AG10803 (cell line): ENCODE measurements around the gene NDUFV2.
"Not testable (repeated sequence)": the region's sequence is repeated elsewhere in the genome, so short reads cannot be mapped to it uniquely, and the experiment has no call there.

Experiments
- DNase-seq: peaks from one replicate; pipeline ENCODE4 v3.0.0; 2010; ENCODE audit warnings: low read depth
- H3K4me3 ChIP-seq: 2 replicates; pipeline ENCODE4 v1.5.1; 2011; ENCODE audit warnings: mild to moderate bottlenecking, low read length, control low read depth
- CTCF ChIP-seq: conservative IDR thresholded peaks from 2 replicates; pipeline ENCODE4 v1.5.1; 2011; ENCODE audit warnings: mild to moderate bottlenecking, low read length, control low read depth, inconsistent platforms

The NDUFV2 gene

GRCh38 chr18:9079818-9080528 lies 22.5 kb upstream of the NDUFV2 start:
- no peak overlapping the region for H3K4me3 ChIP-seq
- TF ChIP-seq CTCF: no peak
- DNase-seq: no peak

- TF ChIP-seq CTCF: no peak
- H3K4me3 ChIP-seq: no peak overlapping the region
- no peak for DNase-seq
Observed at GRCh38 chr18:9081940-9082339, 20.6 kb upstream of the NDUFV2 start.

- DNase-seq: no peak
- H3K4me3 ChIP-seq: no peak overlapping the region
- no peak for TF ChIP-seq CTCF
Observed at GRCh38 chr18:9082711-9083510, 19.6 kb upstream of the NDUFV2 start.

- H3K4me3 ChIP-seq: no peak overlapping the region
- no peak for TF ChIP-seq CTCF
- no peak for DNase-seq
Observed at GRCh38 chr18:9086015-9086414, 16.5 kb upstream of the NDUFV2 start.

- no peak overlapping the region for H3K4me3 ChIP-seq
- no peak for DNase-seq
- no peak for TF ChIP-seq CTCF
Observed at GRCh38 chr18:9086624-9087023, 15.9 kb upstream of the NDUFV2 start.

- no peak for TF ChIP-seq CTCF
- H3K4me3 ChIP-seq: no peak overlapping the region
- DNase-seq: no peak
Observed at GRCh38 chr18:9087144-9087543, 15.4 kb upstream of the NDUFV2 start.

GRCh38 chr18:9088252-9088651 lies 14.2 kb upstream of the NDUFV2 start:
- no peak overlapping the region for H3K4me3 ChIP-seq
- no peak for TF ChIP-seq CTCF
- no peak for DNase-seq

GRCh38 chr18:9088727-9089126 lies 13.8 kb upstream of the NDUFV2 start:
- DNase-seq, H3K4me3 ChIP-seq: not testable (repeated sequence)
